ENCODE results near the gene DNAI4.

DNA sequence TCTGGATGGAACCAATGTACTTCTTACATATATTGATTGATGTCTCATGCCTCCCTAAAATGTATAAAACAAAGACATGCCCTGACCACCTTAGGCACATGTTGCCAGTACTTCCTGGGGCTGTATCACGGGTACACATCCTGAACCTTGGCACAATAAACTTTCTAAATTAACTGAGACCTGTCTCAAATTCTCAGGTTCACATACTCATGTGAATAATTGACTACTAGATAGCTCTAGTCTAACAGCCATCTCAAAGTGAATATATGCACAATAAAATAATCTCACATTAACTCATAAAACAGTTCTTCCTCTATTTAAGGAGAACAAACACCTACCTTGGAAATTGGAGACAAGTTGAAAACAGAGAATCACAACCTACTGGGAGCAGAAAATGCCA, 5.6 kb downstream of the DNAI4 start:
- TF ChIP-seq, protein P1, sequence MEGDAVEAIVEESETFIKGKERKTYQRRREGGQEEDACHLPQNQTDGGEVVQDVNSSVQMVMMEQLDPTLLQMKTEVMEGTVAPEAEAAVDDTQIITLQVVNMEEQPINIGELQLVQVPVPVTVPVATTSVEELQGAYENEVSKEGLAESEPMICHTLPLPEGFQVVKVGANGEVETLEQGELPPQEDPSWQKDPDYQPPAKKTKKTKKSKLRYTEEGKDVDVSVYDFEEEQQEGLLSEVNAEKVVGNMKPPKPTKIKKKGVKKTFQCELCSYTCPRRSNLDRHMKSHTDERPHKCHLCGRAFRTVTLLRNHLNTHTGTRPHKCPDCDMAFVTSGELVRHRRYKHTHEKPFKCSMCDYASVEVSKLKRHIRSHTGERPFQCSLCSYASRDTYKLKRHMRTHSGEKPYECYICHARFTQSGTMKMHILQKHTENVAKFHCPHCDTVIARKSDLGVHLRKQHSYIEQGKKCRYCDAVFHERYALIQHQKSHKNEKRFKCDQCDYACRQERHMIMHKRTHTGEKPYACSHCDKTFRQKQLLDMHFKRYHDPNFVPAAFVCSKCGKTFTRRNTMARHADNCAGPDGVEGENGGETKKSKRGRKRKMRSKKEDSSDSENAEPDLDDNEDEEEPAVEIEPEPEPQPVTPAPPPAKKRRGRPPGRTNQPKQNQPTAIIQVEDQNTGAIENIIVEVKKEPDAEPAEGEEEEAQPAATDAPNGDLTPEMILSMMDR (IDR thresholded peaks at IDR 0.05; ENCODE audit: poor library complexity): no peak
- TF ChIP-seq EZH2phosphoT487 (IDR thresholded peaks at IDR 0.05; ENCODE audit: low read depth, severe bottlenecking, unreplicated experiment) (no peak), EZH2 (IDR thresholded peaks at IDR 0.05; ENCODE audit: borderline replicate concordance) (no peak)
